ENCODE data around the gene UBE2G1. TPM values are rescaled to one million over a fixed set of nuclear protein-coding genes. Genes with fewer than 3 reads are reported as not detected.

The UBE2G1 gene
- total and polyA plus RNA-seq, 9 of the 15 experiments (the other 6 are each of a cell fraction or from before 2014, with no cell fraction given), result 10.1 to 65.9 (median 29.7) TPM

- no peak for TF ChIP-seq MGA (IDR thresholded peaks at IDR 0.05)
- TF ChIP-seq TFAM (CRISPR knock-in tag; conservative IDR thresholded peaks at IDR 0.05), result no peak
- TF ChIP-seq ZFX (CRISPR knock-in tag; IDR thresholded peaks at IDR 0.05), result no peak
- TF ChIP-seq PTBP1 (IDR thresholded peaks at IDR 0.05; ENCODE audit: low read depth, low read length), result no peak
- no peak for TF ChIP-seq PHB2 (IDR thresholded peaks at IDR 0.05; ENCODE audit: low read depth)
- TF ChIP-seq ARID3B (CRISPR knock-in tag; IDR thresholded peaks at IDR 0.05; ENCODE audit: borderline replicate concordance), result no peak
Observed at GRCh38 chr17:4246674-4247073, 119.8 kb downstream of the UBE2G1 start (continued).

Measured in K562 (cell line).